ENCODE results near the gene NUP205. TPM values are rescaled to one million over a fixed set of nuclear protein-coding genes. Genes with fewer than 3 reads are reported as not detected.

NUP205 gene
- 63.7 and 87.8 TPM in 2 replicates for total RNA-seq

GRCh38 chr7:135557455-135558336 lies at the start of gene NUP205:
TSS of gene NUP205 (plus strand) at chr7:135557917. CDS start at chr7:135557945, 28 bp downstream.

GRCh38 chr7:135509839-135510591 lies 47.7 kb upstream of the NUP205 start, which contains the start of gene CNOT4:
TSS of gene CNOT4 (minus strand) at chr7:135510102. CDS start at chr7:135438331, 71,771 bp downstream.

GRCh38 chr7:135662373-135663114 lies 104.8 kb downstream of the NUP205 start, which contains the start of gene STMP1:
TSS of gene STMP1 (plus strand) at chr7:135662514.

Small RNA genes lying within 50 kb of the gene (small RNA-seq; reads per million reads assigned to genes)
- gene RNU6-1154P = not detected

Other genes with a start within 250 kb of the NUP205 start
- 15.6 and 15.7 TPM in 2 replicates for gene CNOT4, start 47.8 kb upstream of the NUP205 start, total RNA-seq
- gene STMP1, start 104.6 kb downstream of the NUP205 start, total RNA-seq = 10.8 and 11.1 TPM in 2 replicates
- not detected in 2 replicates for gene SLC13A4, start 170.3 kb downstream of the NUP205 start, total RNA-seq
- gene FAM180A, start 190.9 kb downstream of the NUP205 start, total RNA-seq = not detected in 2 replicates